Measurements from ENCODE around the gene DLL3. TPM values are rescaled to one million over a fixed set of nuclear protein-coding genes. Genes with fewer than 3 reads are reported as not detected.

DLL3 gene
- total RNA-seq, 2 experiments from 2014 or later, result 4.4 TPM

- ChIA-PET POLR2A (no interaction called here), CTCF (ENCODE audit: unreplicated experiment) (no interaction called here)
- TF ChIP-seq EZH2phosphoT487 (IDR thresholded peaks at IDR 0.05; ENCODE audit: borderline replicate concordance, low read depth, low read length) (no peak), CTCF (conservative IDR thresholded peaks at IDR 0.05; ENCODE audit: low read length) (no peak)
- H3K4me3 ChIP-seq (ENCODE audit: low read depth, low read length, poor library complexity, severe bottlenecking), result no peak overlapping the region
- no peaks in the 10 kb centered on the region for H3K36me3 ChIP-seq (ENCODE audit: insufficient read depth, low read length)
- H3K9me2 ChIP-seq (ENCODE audit: insufficient read depth, low read length), result no peaks in the 10 kb centered on the region
- no peak for DNase-seq (ENCODE audit: low spot score)
- no peaks in the 10 kb centered on the region for H3K79me2 ChIP-seq (ENCODE audit: insufficient read depth, low read depth, low read length)
- no peak overlapping the region for H2AFZ ChIP-seq (ENCODE audit: low read length)
- H3K27ac ChIP-seq (ENCODE audit: low read depth, low read length, poor library complexity, severe bottlenecking), result no peak overlapping the region
- no peaks in the 10 kb centered on the region for H4K20me1 ChIP-seq (ENCODE audit: insufficient read depth, low read length)
- no TSS peak for BruUV-seq (replicated peaks)
- intact Hi-C loops (cut with micrococcal nuclease; ENCODE audit: unreplicated experiment), result no loop called here
- H3K4me2 ChIP-seq (ENCODE audit: low read length), result no peak overlapping the region
- peaks cover 14% of the 10 kb centered on the region for H3K4me1 ChIP-seq (ENCODE audit: insufficient read depth, low read length, poor library complexity, severe bottlenecking)
- no peaks in the 10 kb centered on the region for H3K9me3 ChIP-seq (ENCODE audit: low read length)
These were observed 17.5 kb downstream of the DLL3 start for GRCh38 chr19:39516270-39516669.

- POLR2A ChIA-PET, result no interaction called here
- CTCF ChIA-PET (ENCODE audit: unreplicated experiment), result no interaction called here
- Histone ChIP-seq H3K4me3 (ENCODE audit: low read depth, low read length, poor library complexity, severe bottlenecking) (no peak overlapping the region), H3K9me3 (ENCODE audit: low read length) (no peaks in the 10 kb centered on the region), H3K27ac (ENCODE audit: low read depth, low read length, poor library complexity, severe bottlenecking) (no peak overlapping the region), H3K36me3 (ENCODE audit: insufficient read depth, low read length) (no peaks in the 10 kb centered on the region), H3K4me1 (ENCODE audit: insufficient read depth, low read length, poor library complexity, severe bottlenecking) (peaks cover 14% of the 10 kb centered on the region), H3K9me2 (ENCODE audit: insufficient read depth, low read length) (no peaks in the 10 kb centered on the region), H3K79me2 (ENCODE audit: insufficient read depth, low read depth, low read length) (no peaks in the 10 kb centered on the region), H4K20me1 (ENCODE audit: insufficient read depth, low read length) (no peaks in the 10 kb centered on the region), H2AFZ (ENCODE audit: low read length) (no peak overlapping the region), H3K4me2 (ENCODE audit: low read length) (no peak overlapping the region)
- BruUV-seq (replicated peaks), result no TSS peak
- no peak for DNase-seq (ENCODE audit: low spot score)
- intact Hi-C loops (cut with micrococcal nuclease; ENCODE audit: unreplicated experiment), result no loop called here
- TF ChIP-seq EZH2phosphoT487 (IDR thresholded peaks at IDR 0.05; ENCODE audit: borderline replicate concordance, low read depth, low read length), result no peak
- TF ChIP-seq CTCF (conservative IDR thresholded peaks at IDR 0.05; ENCODE audit: low read length), result no peak
These were observed 18.7 kb downstream of the DLL3 start for GRCh38 chr19:39517432-39517831.

GRCh38 chr19:39518458-39518857 lies 19.7 kb downstream of the DLL3 start:
- POLR2A ChIA-PET, result interaction anchor here (0.8 to 1.2 kb wide), 2 partner anchors 9 to 72 kb away, joined by 3 to 4 read pairs; no protein-coding TSS in a partner anchor
- Histone ChIP-seq H3K4me2 (ENCODE audit: low read length) (no peak overlapping the region), H2AFZ (ENCODE audit: low read length) (no peak overlapping the region), H3K4me3 (ENCODE audit: low read depth, low read length, poor library complexity, severe bottlenecking) (no peak overlapping the region), H3K9me3 (ENCODE audit: low read length) (no peaks in the 10 kb centered on the region), H3K4me1 (ENCODE audit: insufficient read depth, low read length, poor library complexity, severe bottlenecking) (peaks cover 14% of the 10 kb centered on the region), H3K27ac (ENCODE audit: low read depth, low read length, poor library complexity, severe bottlenecking) (no peak overlapping the region), H3K79me2 (ENCODE audit: insufficient read depth, low read depth, low read length) (no peaks in the 10 kb centered on the region), H4K20me1 (ENCODE audit: insufficient read depth, low read length) (no peaks in the 10 kb centered on the region), H3K9me2 (ENCODE audit: insufficient read depth, low read length) (no peaks in the 10 kb centered on the region), H3K36me3 (ENCODE audit: insufficient read depth, low read length) (no peaks in the 10 kb centered on the region)
- BruUV-seq (replicated peaks), result no TSS peak
- DNase-seq (ENCODE audit: low spot score), result no peak
- intact Hi-C loops (cut with micrococcal nuclease; ENCODE audit: unreplicated experiment), result no loop called here
- no peak for TF ChIP-seq CTCF (conservative IDR thresholded peaks at IDR 0.05; ENCODE audit: low read length)
- no peak for TF ChIP-seq EZH2phosphoT487 (IDR thresholded peaks at IDR 0.05; ENCODE audit: borderline replicate concordance, low read depth, low read length)
- CTCF ChIA-PET (ENCODE audit: unreplicated experiment), result no interaction called here
